ENCODE results near the gene KCNK4. TPM values are rescaled to one million over a fixed set of nuclear protein-coding genes. Genes with fewer than 3 reads are reported as not detected.

KCNK4 gene
- total RNA-seq, 1 experiment from 2014 or later, result 1.1 TPM

DNA sequence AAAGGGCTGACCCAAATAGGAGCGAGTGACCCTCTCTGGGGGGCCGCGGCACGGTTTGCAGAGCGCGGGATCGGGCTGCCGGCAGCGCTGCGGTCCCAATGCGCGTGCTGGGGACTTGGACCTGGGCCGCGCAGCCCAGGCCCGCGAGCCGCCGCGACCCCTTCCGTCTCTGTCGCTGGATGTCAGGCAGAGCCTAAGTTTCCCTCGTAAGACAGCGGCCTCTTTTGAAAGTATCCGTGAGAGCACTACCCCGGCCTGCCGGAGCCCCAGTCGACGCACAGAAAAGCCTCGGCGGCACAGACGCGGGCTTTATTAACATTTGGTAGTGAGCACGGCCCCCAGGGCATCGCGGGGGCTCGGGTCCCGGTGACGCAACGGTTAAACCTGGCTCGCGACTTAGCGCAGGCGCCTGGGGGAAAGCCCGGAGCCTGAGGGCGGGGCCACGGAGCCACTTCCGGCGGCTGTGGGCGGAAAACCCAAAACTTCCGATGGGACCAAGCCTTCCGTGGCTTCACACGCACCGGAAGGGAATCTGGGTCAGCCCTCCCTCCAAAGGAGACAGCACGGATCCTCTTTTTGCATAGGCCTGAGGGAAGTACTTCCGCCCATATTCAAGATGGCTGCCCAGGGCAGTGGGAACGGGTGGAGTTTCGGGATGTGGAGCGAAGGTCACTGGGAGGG is 21.4 kb upstream of the KCNK4 start:
- TF ChIP-seq, protein P1, sequence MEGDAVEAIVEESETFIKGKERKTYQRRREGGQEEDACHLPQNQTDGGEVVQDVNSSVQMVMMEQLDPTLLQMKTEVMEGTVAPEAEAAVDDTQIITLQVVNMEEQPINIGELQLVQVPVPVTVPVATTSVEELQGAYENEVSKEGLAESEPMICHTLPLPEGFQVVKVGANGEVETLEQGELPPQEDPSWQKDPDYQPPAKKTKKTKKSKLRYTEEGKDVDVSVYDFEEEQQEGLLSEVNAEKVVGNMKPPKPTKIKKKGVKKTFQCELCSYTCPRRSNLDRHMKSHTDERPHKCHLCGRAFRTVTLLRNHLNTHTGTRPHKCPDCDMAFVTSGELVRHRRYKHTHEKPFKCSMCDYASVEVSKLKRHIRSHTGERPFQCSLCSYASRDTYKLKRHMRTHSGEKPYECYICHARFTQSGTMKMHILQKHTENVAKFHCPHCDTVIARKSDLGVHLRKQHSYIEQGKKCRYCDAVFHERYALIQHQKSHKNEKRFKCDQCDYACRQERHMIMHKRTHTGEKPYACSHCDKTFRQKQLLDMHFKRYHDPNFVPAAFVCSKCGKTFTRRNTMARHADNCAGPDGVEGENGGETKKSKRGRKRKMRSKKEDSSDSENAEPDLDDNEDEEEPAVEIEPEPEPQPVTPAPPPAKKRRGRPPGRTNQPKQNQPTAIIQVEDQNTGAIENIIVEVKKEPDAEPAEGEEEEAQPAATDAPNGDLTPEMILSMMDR (IDR thresholded peaks at IDR 0.05), result no peak
- peak; percentile 94 for TF ChIP-seq POLR2AphosphoS5 (IDR thresholded peaks at IDR 0.05; ENCODE audit: low read depth, low read length)
- peak; percentile 69 for TF ChIP-seq TCF7L2 (IDR thresholded peaks at IDR 0.05; ENCODE audit: low read depth, low read length)
- peak; percentile 89; the same call in 1 of the 2 replicates for TF ChIP-seq SIN3A (IDR thresholded peaks at IDR 0.05; ENCODE audit: borderline replicate concordance, insufficient read depth, low read depth, low read length)
- TF ChIP-seq, protein P2, sequence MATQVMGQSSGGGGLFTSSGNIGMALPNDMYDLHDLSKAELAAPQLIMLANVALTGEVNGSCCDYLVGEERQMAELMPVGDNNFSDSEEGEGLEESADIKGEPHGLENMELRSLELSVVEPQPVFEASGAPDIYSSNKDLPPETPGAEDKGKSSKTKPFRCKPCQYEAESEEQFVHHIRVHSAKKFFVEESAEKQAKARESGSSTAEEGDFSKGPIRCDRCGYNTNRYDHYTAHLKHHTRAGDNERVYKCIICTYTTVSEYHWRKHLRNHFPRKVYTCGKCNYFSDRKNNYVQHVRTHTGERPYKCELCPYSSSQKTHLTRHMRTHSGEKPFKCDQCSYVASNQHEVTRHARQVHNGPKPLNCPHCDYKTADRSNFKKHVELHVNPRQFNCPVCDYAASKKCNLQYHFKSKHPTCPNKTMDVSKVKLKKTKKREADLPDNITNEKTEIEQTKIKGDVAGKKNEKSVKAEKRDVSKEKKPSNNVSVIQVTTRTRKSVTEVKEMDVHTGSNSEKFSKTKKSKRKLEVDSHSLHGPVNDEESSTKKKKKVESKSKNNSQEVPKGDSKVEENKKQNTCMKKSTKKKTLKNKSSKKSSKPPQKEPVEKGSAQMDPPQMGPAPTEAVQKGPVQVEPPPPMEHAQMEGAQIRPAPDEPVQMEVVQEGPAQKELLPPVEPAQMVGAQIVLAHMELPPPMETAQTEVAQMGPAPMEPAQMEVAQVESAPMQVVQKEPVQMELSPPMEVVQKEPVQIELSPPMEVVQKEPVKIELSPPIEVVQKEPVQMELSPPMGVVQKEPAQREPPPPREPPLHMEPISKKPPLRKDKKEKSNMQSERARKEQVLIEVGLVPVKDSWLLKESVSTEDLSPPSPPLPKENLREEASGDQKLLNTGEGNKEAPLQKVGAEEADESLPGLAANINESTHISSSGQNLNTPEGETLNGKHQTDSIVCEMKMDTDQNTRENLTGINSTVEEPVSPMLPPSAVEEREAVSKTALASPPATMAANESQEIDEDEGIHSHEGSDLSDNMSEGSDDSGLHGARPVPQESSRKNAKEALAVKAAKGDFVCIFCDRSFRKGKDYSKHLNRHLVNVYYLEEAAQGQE (IDR thresholded peaks at IDR 0.05; ENCODE audit: insufficient read depth in 1 of 2, low read depth in 2 of 2, low read length in 1 of 2), result no peak
- Histone ChIP-seq H3K36me3 (ENCODE audit: control insufficient read depth, insufficient read depth, low read length) (no peaks in the 10 kb centered on the region; the same call in 1 of the 2 replicates), H3K27ac (ENCODE audit: low read length) (peak overlapping the region; percentile 98), H3K9me3 (ENCODE audit: control insufficient read depth, insufficient read depth, low read depth, low read length) (no peaks in the 10 kb centered on the region), H3K27me3 (ENCODE audit: control insufficient read depth, insufficient read depth, low read length) (no peaks in the 10 kb centered on the region), H3K4me3 (ENCODE audit: low read depth in 2 of 2, low read length in 2 of 2) (peak overlapping the region; percentile 69 to 91), H3K4me1 (ENCODE audit: control insufficient read depth, insufficient read depth, low read length) (peaks cover 13% of the 10 kb centered on the region)
- BruUV-seq (replicated peaks), result no TSS peak
- in situ Hi-C loops (cut with HindIII; ENCODE audit: low pct_unique_long_range_greater_than_20kb, low sequenced_read_pairs) (no loop called here), intact Hi-C loops (cut with micrococcal nuclease; ENCODE audit: unreplicated experiment) (no loop called here)
- ATAC-seq (peak; percentile 91), DNase-seq (ENCODE audit: low read depth, low spot score) (peak; percentile 98)
- ChIA-PET POLR2A (interaction anchor here (0.6 to 1.0 kb wide), 5 partner anchors 17 to 274 kb away, joined by 3 to 6 read pairs (median 3); partner anchors contain the start of gene PRDX5), CTCF (interaction anchor here (0.9 to 1.0 kb wide), 2 partner anchors 19 to 31 kb away, joined by 3 to 4 read pairs; partner anchors contain the start of gene PLCB3)

DNA sequence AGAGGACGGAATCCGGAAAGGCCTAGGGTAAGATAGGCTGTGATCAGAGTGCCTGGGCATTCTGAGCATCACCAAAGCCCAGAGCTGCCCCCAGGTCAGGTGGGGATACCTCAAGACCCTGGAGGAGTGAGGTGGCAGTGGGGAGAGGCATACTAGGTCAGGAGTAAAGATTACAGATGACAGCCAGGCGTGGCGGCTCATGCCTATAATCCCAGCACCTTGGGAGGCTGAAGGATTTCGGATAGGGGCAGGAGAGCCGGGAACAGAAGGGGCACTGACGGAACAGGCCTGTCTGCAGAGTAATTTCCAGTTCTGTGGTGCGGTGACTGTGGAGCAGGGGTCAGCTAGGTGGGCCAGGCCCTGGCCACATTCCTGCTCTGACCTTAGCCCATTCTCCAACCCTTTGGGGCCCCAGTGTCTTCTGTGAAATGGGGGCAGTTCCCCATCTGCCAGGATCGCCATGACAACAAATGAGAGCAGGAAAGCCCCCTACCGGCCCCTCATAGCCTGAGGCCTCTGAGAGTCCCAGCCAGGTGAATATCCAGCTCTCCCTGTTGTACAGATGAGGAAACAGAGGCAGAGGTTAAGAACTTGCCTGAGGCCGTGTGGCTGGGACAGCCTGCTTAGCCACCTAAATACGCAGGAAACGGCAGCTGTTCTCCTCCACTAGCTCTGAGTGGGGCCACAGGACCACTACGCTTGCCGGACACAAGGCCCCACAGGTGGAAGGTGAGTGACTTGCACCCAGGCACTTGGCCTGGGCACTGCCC is 15.9 kb upstream of the KCNK4 start:
- H3K36me3 ChIP-seq (ENCODE audit: control insufficient read depth, insufficient read depth, low read length), result no peaks in the 10 kb centered on the region; the same call in 1 of the 2 replicates
- POLR2A ChIA-PET, result interaction anchor here (1.0 kb wide), 1 partner anchor 9 kb away, joined by 3 read pairs; the partner anchor contains the start of gene BAD
- no TSS peak for BruUV-seq (replicated peaks)
- no peaks in the 10 kb centered on the region for H3K9me3 ChIP-seq (ENCODE audit: control insufficient read depth, insufficient read depth, low read depth, low read length)
- DNase-seq (ENCODE audit: low read depth, low spot score) (no peak), ATAC-seq (no peak)
- no peaks in the 10 kb centered on the region for H3K4me1 ChIP-seq (ENCODE audit: control insufficient read depth, insufficient read depth, low read length)
- intact Hi-C loops (cut with micrococcal nuclease; ENCODE audit: unreplicated experiment), result no loop called here
- no peak overlapping the region for H3K27ac ChIP-seq (ENCODE audit: low read length)
- no peaks in the 10 kb centered on the region for H3K27me3 ChIP-seq (ENCODE audit: control insufficient read depth, insufficient read depth, low read length)
- CTCF ChIA-PET, result no interaction called here
- TF ChIP-seq TCF7L2 (IDR thresholded peaks at IDR 0.05; ENCODE audit: low read depth, low read length), result no peak
- no peak for TF ChIP-seq POLR2AphosphoS5 (IDR thresholded peaks at IDR 0.05; ENCODE audit: low read depth, low read length)
- no peak for TF ChIP-seq SIN3A (IDR thresholded peaks at IDR 0.05; ENCODE audit: borderline replicate concordance, insufficient read depth, low read depth, low read length)
- TF ChIP-seq, protein P1 (IDR thresholded peaks at IDR 0.05), result no peak
- TF ChIP-seq, protein P2 (IDR thresholded peaks at IDR 0.05; ENCODE audit: insufficient read depth in 1 of 2, low read depth in 2 of 2, low read length in 1 of 2), result no peak
- H3K4me3 ChIP-seq (ENCODE audit: low read depth in 2 of 2, low read length in 2 of 2), result no peak overlapping the region
- in situ Hi-C loops (cut with HindIII; ENCODE audit: low pct_unique_long_range_greater_than_20kb, low sequenced_read_pairs), result no loop called here
